ENCODE data around the gene CFAP68. TPM values are rescaled to one million over a fixed set of nuclear protein-coding genes. Genes with fewer than 3 reads are reported as not detected.

CFAP68 gene
- total and polyA plus RNA-seq, 2 of the 13 experiments (the other 11 are each of a cell fraction or from before 2014, with no cell fraction given) = 22.2 to 25.6 TPM

- TF ChIP-seq, protein P1, sequence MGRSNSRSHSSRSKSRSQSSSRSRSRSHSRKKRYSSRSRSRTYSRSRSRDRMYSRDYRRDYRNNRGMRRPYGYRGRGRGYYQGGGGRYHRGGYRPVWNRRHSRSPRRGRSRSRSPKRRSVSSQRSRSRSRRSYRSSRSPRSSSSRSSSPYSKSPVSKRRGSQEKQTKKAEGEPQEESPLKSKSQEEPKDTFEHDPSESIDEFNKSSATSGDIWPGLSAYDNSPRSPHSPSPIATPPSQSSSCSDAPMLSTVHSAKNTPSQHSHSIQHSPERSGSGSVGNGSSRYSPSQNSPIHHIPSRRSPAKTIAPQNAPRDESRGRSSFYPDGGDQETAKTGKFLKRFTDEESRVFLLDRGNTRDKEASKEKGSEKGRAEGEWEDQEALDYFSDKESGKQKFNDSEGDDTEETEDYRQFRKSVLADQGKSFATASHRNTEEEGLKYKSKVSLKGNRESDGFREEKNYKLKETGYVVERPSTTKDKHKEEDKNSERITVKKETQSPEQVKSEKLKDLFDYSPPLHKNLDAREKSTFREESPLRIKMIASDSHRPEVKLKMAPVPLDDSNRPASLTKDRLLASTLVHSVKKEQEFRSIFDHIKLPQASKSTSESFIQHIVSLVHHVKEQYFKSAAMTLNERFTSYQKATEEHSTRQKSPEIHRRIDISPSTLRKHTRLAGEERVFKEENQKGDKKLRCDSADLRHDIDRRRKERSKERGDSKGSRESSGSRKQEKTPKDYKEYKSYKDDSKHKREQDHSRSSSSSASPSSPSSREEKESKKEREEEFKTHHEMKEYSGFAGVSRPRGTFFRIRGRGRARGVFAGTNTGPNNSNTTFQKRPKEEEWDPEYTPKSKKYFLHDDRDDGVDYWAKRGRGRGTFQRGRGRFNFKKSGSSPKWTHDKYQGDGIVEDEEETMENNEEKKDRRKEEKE (IDR thresholded peaks at IDR 0.05) = no peak
- TF ChIP-seq, protein P2, sequence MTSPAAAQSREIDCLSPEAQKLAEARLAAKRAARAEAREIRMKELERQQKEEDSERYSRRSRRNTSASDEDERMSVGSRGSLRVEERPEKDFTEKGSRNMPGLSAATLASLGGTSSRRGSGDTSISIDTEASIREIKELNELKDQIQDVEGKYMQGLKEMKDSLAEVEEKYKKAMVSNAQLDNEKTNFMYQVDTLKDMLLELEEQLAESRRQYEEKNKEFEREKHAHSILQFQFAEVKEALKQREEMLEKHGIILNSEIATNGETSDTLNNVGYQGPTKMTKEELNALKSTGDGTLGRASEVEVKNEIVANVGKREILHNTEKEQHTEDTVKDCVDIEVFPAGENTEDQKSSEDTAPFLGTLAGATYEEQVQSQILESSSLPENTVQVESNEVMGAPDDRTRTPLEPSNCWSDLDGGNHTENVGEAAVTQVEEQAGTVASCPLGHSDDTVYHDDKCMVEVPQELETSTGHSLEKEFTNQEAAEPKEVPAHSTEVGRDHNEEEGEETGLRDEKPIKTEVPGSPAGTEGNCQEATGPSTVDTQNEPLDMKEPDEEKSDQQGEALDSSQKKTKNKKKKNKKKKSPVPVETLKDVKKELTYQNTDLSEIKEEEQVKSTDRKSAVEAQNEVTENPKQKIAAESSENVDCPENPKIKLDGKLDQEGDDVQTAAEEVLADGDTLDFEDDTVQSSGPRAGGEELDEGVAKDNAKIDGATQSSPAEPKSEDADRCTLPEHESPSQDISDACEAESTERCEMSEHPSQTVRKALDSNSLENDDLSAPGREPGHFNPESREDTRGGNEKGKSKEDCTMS (CRISPR knock-in tag; conservative IDR thresholded peaks at IDR 0.05) = no peak
- no peak for TF ChIP-seq ZNF225 (CRISPR knock-in tag; IDR thresholded peaks at IDR 0.05)
- TF ChIP-seq, protein P3, sequence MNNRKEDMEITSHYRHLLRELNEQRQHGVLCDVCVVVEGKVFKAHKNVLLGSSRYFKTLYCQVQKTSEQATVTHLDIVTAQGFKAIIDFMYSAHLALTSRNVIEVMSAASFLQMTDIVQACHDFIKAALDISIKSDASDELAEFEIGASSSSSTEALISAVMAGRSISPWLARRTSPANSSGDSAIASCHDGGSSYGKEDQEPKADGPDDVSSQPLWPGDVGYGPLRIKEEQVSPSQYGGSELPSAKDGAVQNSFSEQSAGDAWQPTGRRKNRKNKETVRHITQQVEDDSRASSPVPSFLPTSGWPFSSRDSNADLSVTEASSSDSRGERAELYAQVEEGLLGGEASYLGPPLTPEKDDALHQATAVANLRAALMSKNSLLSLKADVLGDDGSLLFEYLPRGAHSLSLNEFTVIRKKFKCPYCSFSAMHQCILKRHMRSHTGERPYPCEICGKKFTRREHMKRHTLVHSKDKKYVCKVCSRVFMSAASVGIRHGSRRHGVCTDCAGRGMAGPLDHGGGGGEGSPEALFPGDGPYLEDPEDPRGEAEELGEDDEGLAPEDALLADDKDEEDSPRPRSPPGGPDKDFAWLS (CRISPR knock-in tag; IDR thresholded peaks at IDR 0.05; ENCODE audit: borderline replicate concordance) = no peak
- TF ChIP-seq, protein P4, sequence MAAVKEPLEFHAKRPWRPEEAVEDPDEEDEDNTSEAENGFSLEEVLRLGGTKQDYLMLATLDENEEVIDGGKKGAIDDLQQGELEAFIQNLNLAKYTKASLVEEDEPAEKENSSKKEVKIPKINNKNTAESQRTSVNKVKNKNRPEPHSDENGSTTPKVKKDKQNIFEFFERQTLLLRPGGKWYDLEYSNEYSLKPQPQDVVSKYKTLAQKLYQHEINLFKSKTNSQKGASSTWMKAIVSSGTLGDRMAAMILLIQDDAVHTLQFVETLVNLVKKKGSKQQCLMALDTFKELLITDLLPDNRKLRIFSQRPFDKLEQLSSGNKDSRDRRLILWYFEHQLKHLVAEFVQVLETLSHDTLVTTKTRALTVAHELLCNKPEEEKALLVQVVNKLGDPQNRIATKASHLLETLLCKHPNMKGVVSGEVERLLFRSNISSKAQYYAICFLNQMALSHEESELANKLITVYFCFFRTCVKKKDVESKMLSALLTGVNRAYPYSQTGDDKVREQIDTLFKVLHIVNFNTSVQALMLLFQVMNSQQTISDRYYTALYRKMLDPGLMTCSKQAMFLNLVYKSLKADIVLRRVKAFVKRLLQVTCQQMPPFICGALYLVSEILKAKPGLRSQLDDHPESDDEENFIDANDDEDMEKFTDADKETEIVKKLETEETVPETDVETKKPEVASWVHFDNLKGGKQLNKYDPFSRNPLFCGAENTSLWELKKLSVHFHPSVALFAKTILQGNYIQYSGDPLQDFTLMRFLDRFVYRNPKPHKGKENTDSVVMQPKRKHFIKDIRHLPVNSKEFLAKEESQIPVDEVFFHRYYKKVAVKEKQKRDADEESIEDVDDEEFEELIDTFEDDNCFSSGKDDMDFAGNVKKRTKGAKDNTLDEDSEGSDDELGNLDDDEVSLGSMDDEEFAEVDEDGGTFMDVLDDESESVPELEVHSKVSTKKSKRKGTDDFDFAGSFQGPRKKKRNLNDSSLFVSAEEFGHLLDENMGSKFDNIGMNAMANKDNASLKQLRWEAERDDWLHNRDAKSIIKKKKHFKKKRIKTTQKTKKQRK (IDR thresholded peaks at IDR 0.05; ENCODE audit: low read length) = no peak
- no peak for TF ChIP-seq ZNF7 (CRISPR knock-in tag; IDR thresholded peaks at IDR 0.05)
- TF ChIP-seq GTF2F1 (IDR thresholded peaks at IDR 0.05; ENCODE audit: low read length) = no peak
- TF ChIP-seq SAFB2 (CRISPR knock-in tag; IDR thresholded peaks at IDR 0.05; ENCODE audit: borderline replicate concordance, low read depth) = no peak; the same call in 1 of the 2 replicates
- TF ChIP-seq, protein P5, sequence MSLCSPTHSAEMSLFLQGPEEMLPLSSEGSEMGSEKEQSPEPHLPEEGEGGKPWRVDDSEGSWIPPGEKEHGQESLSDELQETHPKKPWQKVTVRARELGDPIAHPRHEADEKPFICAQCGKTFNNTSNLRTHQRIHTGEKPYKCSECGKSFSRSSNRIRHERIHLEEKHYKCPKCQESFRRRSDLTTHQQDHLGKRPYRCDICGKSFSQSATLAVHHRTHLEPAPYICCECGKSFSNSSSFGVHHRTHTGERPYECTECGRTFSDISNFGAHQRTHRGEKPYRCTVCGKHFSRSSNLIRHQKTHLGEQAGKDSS (CRISPR knock-in tag; IDR thresholded peaks at IDR 0.05; ENCODE audit: borderline replicate concordance, low read depth) = peak; percentile 55; the same call in 1 of the 2 replicates
- TF ChIP-seq ZNF510 (CRISPR knock-in tag; IDR thresholded peaks at IDR 0.05; ENCODE audit: low read depth) = peak; percentile 94
Measured at GRCh38 chr11:111878849-111879636, at the start of gene CFAP68, which contains the start of gene FDXACB1 (continued).
